NK-92 treated with Interleukin-12 subunit alpha and Interleukin-12 subunit beta, amount 100 ng/mL, for 24 hours (cell line): ENCODE measurements around the gene CNBD2.
A peak's percentile ranks its signal among the peaks of the same experiment; 100 is the strongest.
"Not testable (repeated sequence)": the region's sequence is repeated elsewhere in the genome, so short reads cannot be mapped to it uniquely, and the experiment has no call there.

Experiments
- DNase-seq: peaks from one replicate; lab custom pipeline; 2025; lab: John Stamatoyannopoulos, UW

CNBD2 gene

GRCh38 chr20:35975576-35976373 is 7.4 kb downstream of the CNBD2 start:
- no peak for DNase-seq

- peak; percentile 38 for DNase-seq
These were observed 9.7 kb downstream of the CNBD2 start for GRCh38 chr20:35978041-35978513.

GRCh38 chr20:35979544-35979943 is 11.2 kb downstream of the CNBD2 start:
- no peak for DNase-seq

- DNase-seq = no peak
These were observed 13.6 kb downstream of the CNBD2 start for GRCh38 chr20:35981969-35982368.

- no peak for DNase-seq
These were observed 16.0 kb downstream of the CNBD2 start for GRCh38 chr20:35984382-35984781.

- no peak for DNase-seq
These were observed 17.4 kb downstream of the CNBD2 start for GRCh38 chr20:35985806-35986205.

GRCh38 chr20:35988910-35989463 is 20.6 kb downstream of the CNBD2 start:
- no peak for DNase-seq

GRCh38 chr20:35991142-35991771 is 22.9 kb downstream of the CNBD2 start:
- no peak for DNase-seq

- peak; percentile 20 for DNase-seq
These were observed 24.4 kb downstream of the CNBD2 start for GRCh38 chr20:35992713-35993335.

GRCh38 chr20:35994994-35995453 is 26.6 kb downstream of the CNBD2 start:
- peak; percentile 55 for DNase-seq

- not testable (repeated sequence) for DNase-seq
These were observed 28.1 kb downstream of the CNBD2 start for GRCh38 chr20:35996492-35996891.

- DNase-seq = not testable (repeated sequence)
These were observed 32.9 kb downstream of the CNBD2 start for GRCh38 chr20:36001331-36001730.

- no peak for DNase-seq
These were observed 34.5 kb downstream of the CNBD2 start for GRCh38 chr20:36002855-36003254.

GRCh38 chr20:36004045-36004444 is 35.7 kb downstream of the CNBD2 start:
- peak; percentile 20 for DNase-seq

- DNase-seq = no peak
These were observed 40.2 kb downstream of the CNBD2 start for GRCh38 chr20:36008461-36009035.

- DNase-seq = no peak
These were observed 41.7 kb downstream of the CNBD2 start for GRCh38 chr20:36010076-36010475.

- no peak for DNase-seq
These were observed 42.4 kb downstream of the CNBD2 start for GRCh38 chr20:36010825-36011224.

- no peak for DNase-seq
These were observed 47.5 kb downstream of the CNBD2 start for GRCh38 chr20:36015806-36016403.

- no peak for DNase-seq
These were observed 48.9 kb downstream of the CNBD2 start for GRCh38 chr20:36017048-36017951.

GRCh38 chr20:36018208-36018988 is 50.0 kb downstream of the CNBD2 start:
- no peak for DNase-seq
